Heart left ventricle (tissue), 13 donors: ENCODE data around the gene LDAH.

Experiments
- POLR2A ChIP-seq, 2 donors: fragments of 450-650 bp; IDR thresholded peaks; one replicate each; pipeline ENCODE4 v1.6.1; 2017; ENCODE audit warnings: antibody characterized with exemption in 2 of 2, mild to moderate bottlenecking in 2 of 2, moderate library complexity in 2 of 2
- TF ChIP-seq, protein P1 (sequence below), 12 donors: fragments of 200-600 bp; sonication (generic) in 4 of 12; IDR thresholded peaks; one replicate each; pipeline versions ENCODE4 v1.5.0 to v1.8.0; 2018 to 2022; ENCODE audit warnings: antibody characterized with exemption in 12 of 12, mild to moderate bottlenecking in 5 of 12
- donor health status: ischemic (EF 13 %, LVEDD 7.1; RV severe dilation, severe dysfunction).
- donor health status: DM: no; HTN: yes; CAD: no.
- donor health status: DM: no; HTN: no; CAD: no.
- donor health status: ischemic (EF 25% LVEDD 6.9; RV normal size, moderate dysfunction).
- donor health status: ischemic (EF 25% LVEDD 5.7; RV mildly dilated, moderate dysfunction).
- donor health status: ischemic (EF 35%, LVEDD 5.7; RV mildly dilated, moderate dysfunction).
- donor health status: nonischemic (EF 11% LVEDD 7.7; RV severe dilation, severe dysfunction).
- donor health status: DM: yes; HTN: yes; CAD: no.
- donor health status: PGD.
- donor health status: ischemic (EF 29% LVEDD 5.4; RV normal size, mild dysfunction).
- donor health status: nonischemic (EF 23%, LVEDD 6.1; RV moderate dilation, normal function).

DNA sequence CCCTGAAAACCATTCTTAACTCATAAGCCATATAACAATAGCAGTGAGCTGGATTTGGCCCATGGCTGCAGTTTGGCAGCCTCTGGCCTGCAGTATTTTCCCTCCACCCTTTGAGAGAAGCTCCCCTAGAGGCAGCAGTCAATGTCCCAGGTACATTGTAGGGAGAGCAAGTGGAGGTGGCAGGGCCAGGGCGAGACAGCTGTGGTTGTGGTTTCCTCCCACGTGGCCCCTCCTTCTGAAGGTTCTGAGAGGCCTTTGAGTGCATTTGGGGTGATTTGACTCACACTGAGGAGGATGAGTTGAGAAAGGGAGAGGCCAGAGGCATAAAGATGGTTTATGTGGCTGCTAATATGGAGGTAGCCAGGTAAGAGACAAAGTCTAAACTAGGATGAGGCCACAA, 45.5 kb upstream of the LDAH start:
- TF ChIP-seq, protein P1, sequence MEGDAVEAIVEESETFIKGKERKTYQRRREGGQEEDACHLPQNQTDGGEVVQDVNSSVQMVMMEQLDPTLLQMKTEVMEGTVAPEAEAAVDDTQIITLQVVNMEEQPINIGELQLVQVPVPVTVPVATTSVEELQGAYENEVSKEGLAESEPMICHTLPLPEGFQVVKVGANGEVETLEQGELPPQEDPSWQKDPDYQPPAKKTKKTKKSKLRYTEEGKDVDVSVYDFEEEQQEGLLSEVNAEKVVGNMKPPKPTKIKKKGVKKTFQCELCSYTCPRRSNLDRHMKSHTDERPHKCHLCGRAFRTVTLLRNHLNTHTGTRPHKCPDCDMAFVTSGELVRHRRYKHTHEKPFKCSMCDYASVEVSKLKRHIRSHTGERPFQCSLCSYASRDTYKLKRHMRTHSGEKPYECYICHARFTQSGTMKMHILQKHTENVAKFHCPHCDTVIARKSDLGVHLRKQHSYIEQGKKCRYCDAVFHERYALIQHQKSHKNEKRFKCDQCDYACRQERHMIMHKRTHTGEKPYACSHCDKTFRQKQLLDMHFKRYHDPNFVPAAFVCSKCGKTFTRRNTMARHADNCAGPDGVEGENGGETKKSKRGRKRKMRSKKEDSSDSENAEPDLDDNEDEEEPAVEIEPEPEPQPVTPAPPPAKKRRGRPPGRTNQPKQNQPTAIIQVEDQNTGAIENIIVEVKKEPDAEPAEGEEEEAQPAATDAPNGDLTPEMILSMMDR (IDR thresholded peaks at IDR 0.05) = no peak
- TF ChIP-seq POLR2A (IDR thresholded peaks at IDR 0.05) = no peak
